Natural killer cell (primary cell): ENCODE measurements around the gene FAIM2. TPM values are rescaled to one million over a fixed set of nuclear protein-coding genes. Genes with fewer than 3 reads are reported as not detected.

ENCODE experiments used
- ATAC-seq, 3 donors: fragments of 150-1000 bp in 2 of 3; fragments of 200-7000 bp in 1 of 3; cut with Tn5 transposase; 1 replicate in 1 of 3; 2 replicates in 2 of 3; pipeline ENCODE4 v1.10.0; 2021; ENCODE audit warnings: mild to moderate bottlenecking in 2 of 3, moderate library complexity in 2 of 3
- DNase-seq, 2 donors: peaks; one replicate each; pipeline versions ENCODE4 v3.0.0 to v3.0.0-alpha.2; 2013 to 2021; ENCODE audit warnings: mixed read lengths in 1 of 2
- H3K27ac ChIP-seq: one replicate; pipeline ENCODE4 v1.5.1; 2013; ENCODE audit warnings: mild to moderate bottlenecking, low read length
- H3K27me3 ChIP-seq: one replicate; pipeline ENCODE4 v1.6.1; 2013; ENCODE audit warnings: low read length; ENCODE audit not compliant: control insufficient read depth, insufficient read depth
- H3K36me3 ChIP-seq: one replicate; pipeline ENCODE4 v1.6.1; 2013; ENCODE audit warnings: low read length; ENCODE audit not compliant: control insufficient read depth, insufficient read depth
- H3K4me1 ChIP-seq: one replicate; pipeline ENCODE4 v1.6.1; 2013; ENCODE audit warnings: low read length; ENCODE audit not compliant: control insufficient read depth, insufficient read depth
- H3K4me3 ChIP-seq: one replicate; pipeline ENCODE4 v1.5.1; 2013; ENCODE audit warnings: low read length
- H3K9me3 ChIP-seq: one replicate; pipeline ENCODE4 v1.6.1; 2013; ENCODE audit warnings: low read length; ENCODE audit not compliant: control insufficient read depth, insufficient read depth
- H3K27ac Mint-ChIP-seq, 2 donors: one replicate each; pipeline ENCODE4 v1.8.0; 2022; ENCODE audit warnings: mild to moderate bottlenecking in 2 of 2, mixed read lengths in 2 of 2, moderate library complexity in 1 of 2
- H3K27me3 Mint-ChIP-seq, 2 donors: one replicate each; pipeline ENCODE4 v1.8.0; 2022; ENCODE audit warnings: low read depth in 2 of 2, mixed read lengths in 2 of 2
- H3K36me3 Mint-ChIP-seq: one replicate; pipeline ENCODE4 v1.8.0; 2022; ENCODE audit warnings: mixed read lengths
- H3K4me1 Mint-ChIP-seq, 2 donors: one replicate each; pipeline ENCODE4 v1.8.0; 2022; ENCODE audit warnings: mixed read lengths in 2 of 2
- H3K4me3 Mint-ChIP-seq: one replicate; pipeline ENCODE4 v1.8.0; 2022; ENCODE audit warnings: mild to moderate bottlenecking, moderate library complexity, mixed read lengths
- H3K9me3 Mint-ChIP-seq, 2 donors: one replicate each; pipeline ENCODE4 v1.8.0; 2022; ENCODE audit warnings: mixed read lengths in 2 of 2
- WGBS: methylation state at CpG from one replicate; pipeline ENCODE4 v1.1.7; 2013; ENCODE audit warnings: missing lambda C conversion rate; ENCODE audit not compliant: insufficient coverage; 5-methylcytosine and 5-hydroxymethylcytosine counted together
- intact Hi-C: fragments of 100-400 bp; cut with micrococcal nuclease; formaldehyde crosslinking; loops from one replicate; pipeline ENCODE4 v1.14.2; 2022
- total RNA-seq, 4 donors: library from RNA; stranded (reverse); fragments of 120-200 nt in 1 of 4; gene quantifications; one replicate each; pipeline versions ENCODE4 v1.2.3 to v1.2.4, GENCODE V29; 2013 to 2022
- TF ChIP-seq, protein P1 (sequence below): fragments of 200-600 bp; IDR thresholded peaks from one replicate; pipeline ENCODE4 v1.8.0; 2022; ENCODE audit warnings: antibody characterized with exemption

The FAIM2 gene
- total RNA-seq, 3 donors from 2014 or later (not counting 1 experiment from before 2014, with no cell fraction given) = 0.09 to 0.57 TPM; not detected in 1

DNA sequence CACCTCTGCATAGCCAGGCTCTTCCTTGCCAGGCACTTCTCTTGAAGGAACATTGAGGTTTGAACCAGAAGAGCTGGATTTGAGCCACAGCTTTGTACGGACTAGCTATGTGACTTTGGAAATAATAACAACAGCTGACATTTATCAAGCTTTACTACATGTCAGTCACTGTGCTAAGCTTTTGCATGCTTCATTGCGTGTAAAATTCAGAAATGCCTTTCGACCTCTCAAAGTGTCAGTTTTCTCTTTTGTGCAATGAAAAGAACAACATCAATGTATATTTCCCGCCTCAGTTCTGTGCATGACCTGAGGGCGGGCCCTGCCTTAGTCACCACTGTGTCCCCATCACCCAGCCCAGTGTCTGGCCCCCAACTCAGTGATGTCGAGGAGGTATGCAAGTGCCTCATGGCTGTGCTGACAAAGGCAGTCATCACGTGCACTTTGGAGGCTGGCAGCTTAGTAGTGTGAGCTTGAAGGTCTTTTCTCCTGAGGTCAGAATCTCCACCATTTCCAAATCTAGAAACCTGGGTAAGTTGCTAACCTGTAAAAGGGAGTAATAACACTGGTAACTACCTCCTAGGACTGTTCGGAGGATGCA lies 28.9 kb upstream of the FAIM2 start:
- WGBS = 87% methylated on average over 7 of the region's 8 CpGs
- Mint-ChIP-seq H3K27ac (no peak overlapping the region), H3K27me3 (peaks cover 7 to 10% of the 10 kb centered on the region in 2 donors), H3K36me3 (no peaks in the 10 kb centered on the region), H3K9me3 (no peaks in the 10 kb centered on the region), H3K4me3 (no peak overlapping the region), H3K4me1 (no peaks in the 10 kb centered on the region)
- intact Hi-C loops = no loop called here
- Histone ChIP-seq H3K4me1 (no peaks in the 10 kb centered on the region), H3K27me3 (no peaks in the 10 kb centered on the region), H3K9me3 (no peaks in the 10 kb centered on the region), H3K27ac (no peak overlapping the region), H3K36me3 (no peaks in the 10 kb centered on the region), H3K4me3 (no peak overlapping the region)
- TF ChIP-seq, protein P1, sequence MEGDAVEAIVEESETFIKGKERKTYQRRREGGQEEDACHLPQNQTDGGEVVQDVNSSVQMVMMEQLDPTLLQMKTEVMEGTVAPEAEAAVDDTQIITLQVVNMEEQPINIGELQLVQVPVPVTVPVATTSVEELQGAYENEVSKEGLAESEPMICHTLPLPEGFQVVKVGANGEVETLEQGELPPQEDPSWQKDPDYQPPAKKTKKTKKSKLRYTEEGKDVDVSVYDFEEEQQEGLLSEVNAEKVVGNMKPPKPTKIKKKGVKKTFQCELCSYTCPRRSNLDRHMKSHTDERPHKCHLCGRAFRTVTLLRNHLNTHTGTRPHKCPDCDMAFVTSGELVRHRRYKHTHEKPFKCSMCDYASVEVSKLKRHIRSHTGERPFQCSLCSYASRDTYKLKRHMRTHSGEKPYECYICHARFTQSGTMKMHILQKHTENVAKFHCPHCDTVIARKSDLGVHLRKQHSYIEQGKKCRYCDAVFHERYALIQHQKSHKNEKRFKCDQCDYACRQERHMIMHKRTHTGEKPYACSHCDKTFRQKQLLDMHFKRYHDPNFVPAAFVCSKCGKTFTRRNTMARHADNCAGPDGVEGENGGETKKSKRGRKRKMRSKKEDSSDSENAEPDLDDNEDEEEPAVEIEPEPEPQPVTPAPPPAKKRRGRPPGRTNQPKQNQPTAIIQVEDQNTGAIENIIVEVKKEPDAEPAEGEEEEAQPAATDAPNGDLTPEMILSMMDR = no peak
- ATAC-seq = no peak
- DNase-seq = no peak

DNA sequence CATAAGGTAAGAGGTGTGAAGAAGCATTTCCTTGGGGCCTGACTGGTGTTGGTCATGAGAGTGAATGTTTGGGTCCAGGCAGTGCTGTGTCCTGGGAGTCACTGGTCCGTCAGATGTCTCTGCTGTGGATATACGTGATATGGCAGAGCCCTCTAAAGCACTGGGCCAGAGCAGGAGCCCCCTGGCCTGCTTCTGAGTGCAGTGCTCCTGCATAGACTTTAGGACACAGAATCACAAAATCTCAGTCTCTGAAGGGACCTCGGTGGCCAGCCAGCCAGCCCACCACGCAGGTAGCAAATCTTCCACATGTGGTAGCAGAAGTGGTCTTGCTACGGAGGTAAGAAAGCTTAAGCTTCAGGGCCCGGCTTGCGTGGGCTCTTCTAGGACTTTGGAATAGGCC lies 28.3 kb upstream of the FAIM2 start:
- H3K4me3 Mint-ChIP-seq = no peak overlapping the region
- no peaks in the 10 kb centered on the region for H3K36me3 ChIP-seq
- H3K27me3 ChIP-seq = no peaks in the 10 kb centered on the region
- H3K4me1 Mint-ChIP-seq = no peaks in the 10 kb centered on the region
- H3K27ac Mint-ChIP-seq = no peak overlapping the region
- WGBS = 81% methylated on average over 7 of the region's 7 CpGs
- H3K36me3 Mint-ChIP-seq = no peaks in the 10 kb centered on the region
- H3K9me3 Mint-ChIP-seq = no peaks in the 10 kb centered on the region
- DNase-seq (no peak), ATAC-seq (no peak)
- TF ChIP-seq, protein P1 = no peak
- peaks cover 7 to 10% of the 10 kb centered on the region in 2 donors for H3K27me3 Mint-ChIP-seq
- H3K4me3 ChIP-seq = no peak overlapping the region
- no peak overlapping the region for H3K27ac ChIP-seq
- no peaks in the 10 kb centered on the region for H3K9me3 ChIP-seq
- H3K4me1 ChIP-seq = no peaks in the 10 kb centered on the region
- intact Hi-C loops = no loop called here

DNA sequence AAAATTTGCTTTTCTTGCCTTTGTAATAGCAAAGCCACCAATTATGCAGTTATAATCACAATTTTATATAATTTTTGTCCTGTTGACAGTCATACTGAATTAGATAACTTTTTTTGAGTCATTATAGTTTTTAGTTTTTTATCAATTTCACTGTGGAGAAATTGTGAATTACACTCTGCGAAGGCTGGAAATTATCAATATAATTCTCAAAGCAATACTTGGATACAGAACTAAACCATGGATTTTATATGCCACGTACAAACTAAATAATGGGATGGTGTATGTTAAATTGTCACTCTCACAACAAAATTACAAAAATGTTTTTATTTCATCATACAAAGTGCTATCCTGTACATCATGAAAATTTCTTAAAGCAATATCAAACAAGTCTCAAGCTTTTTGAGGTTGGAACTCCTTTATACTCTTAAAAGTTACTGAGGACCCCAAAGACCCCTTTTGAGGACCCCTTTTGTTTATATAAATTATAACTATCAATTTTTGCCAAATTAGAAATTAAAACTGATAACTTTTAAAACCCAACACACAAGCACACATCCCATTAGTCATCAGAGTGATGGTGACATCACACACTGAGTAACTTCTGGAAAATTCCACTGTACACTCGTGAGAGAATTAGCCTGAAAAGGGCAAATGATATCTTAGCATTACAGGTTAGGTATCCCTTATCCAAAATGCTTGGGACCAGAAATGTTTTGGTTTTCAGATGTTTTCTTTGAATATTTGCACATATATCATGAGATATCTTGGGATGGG lies 27.0 kb upstream of the FAIM2 start:
- H3K27ac ChIP-seq = no peak overlapping the region
- intact Hi-C loops = no loop called here
- H3K4me1 Mint-ChIP-seq = no peaks in the 10 kb centered on the region
- no peaks in the 10 kb centered on the region for H3K9me3 Mint-ChIP-seq
- peaks cover 7 to 10% of the 10 kb centered on the region in 2 donors for H3K27me3 Mint-ChIP-seq
- TF ChIP-seq, protein P1 = no peak
- 86% methylated on average over 1 of the region's 3 CpGs for WGBS
- H3K4me1 ChIP-seq = no peaks in the 10 kb centered on the region
- H3K4me3 Mint-ChIP-seq = no peak overlapping the region
- H3K27ac Mint-ChIP-seq = no peak overlapping the region
- no peak overlapping the region for H3K4me3 ChIP-seq
- no peaks in the 10 kb centered on the region for H3K27me3 ChIP-seq
- H3K36me3 ChIP-seq = no peaks in the 10 kb centered on the region
- H3K36me3 Mint-ChIP-seq = no peaks in the 10 kb centered on the region
- no peaks in the 10 kb centered on the region for H3K9me3 ChIP-seq
- ATAC-seq (no peak), DNase-seq (no peak)
